HK-2 (cell line): ENCODE results near the gene UBR3.
A peak's percentile ranks its signal among the peaks of the same experiment; 100 is the strongest.
"Not testable (repeated sequence)": the region's sequence is repeated elsewhere in the genome, so short reads cannot be mapped to it uniquely, and the experiment has no call there.

Experiments
- DNase-seq: peaks from one replicate; pipeline ENCODE4 v3.0.0-alpha.2; 2018; ENCODE audit not compliant: unreplicated experiment

The UBR3 gene

DNA sequence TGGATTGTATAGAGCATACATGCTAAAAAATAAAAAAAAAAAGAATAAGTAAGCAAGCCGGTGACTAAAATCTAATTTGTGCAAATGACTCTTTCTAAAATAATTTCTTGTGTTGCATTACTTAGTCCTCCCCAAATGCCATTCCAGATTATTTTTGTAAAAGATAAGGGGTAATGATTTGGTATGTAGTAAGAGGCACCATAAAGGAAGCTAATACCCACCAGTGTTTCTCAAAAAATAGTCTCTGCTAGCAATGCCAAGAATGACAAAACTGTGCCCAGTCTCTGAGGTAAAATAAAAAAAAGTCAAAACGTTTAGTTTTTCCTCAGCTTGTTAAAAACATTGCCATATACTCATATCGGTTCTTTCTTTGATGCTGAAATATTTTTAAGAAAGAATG, 5.2 kb upstream of the UBR3 start:
- no peak for DNase-seq

DNA sequence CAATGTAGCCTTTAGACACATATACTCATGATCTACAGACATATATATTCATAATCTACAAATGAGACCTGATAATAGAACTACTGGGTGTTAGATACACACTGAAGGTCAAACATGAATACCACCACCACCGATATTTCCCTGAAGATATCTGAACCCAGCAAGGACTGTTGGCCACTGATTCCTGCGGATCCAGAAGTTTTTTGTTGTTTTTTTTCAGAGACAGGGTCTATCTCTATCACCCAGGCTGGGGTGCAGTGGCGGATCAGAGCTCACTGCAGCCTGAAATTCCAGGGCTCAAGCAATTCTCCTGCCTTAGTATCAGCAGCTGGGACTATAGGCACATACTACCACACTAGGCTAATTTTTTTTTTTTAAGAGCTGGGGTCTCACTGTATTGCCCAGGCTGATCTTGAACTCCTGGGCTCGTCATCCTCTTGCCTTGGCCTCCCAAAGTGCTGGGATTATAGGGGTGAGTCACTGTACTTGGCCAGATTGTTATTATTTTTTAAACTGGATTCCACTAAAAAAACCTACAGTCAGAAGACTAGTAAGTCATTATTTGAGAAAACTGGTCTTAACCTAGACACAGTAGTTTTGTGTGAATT, 4.4 kb upstream of the UBR3 start:
- DNase-seq = no peak

DNA sequence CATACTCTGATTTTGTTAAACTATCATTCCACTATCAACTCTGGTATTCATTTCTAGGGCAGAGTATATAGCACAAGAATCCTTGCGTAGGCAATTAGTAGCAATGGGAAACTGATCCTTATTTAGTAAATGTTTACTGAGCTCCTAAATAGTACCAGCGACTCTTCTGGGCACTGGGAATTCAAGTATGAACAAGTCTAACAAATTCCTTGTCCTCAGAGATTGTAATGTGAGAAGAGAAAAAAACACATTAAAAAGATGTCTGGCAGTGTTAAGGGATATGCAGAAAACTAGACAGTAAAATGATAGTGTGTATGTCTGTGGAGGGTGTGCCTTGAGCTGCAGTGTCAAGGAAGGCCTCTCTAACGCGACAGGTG, 3.3 kb upstream of the UBR3 start:
- DNase-seq = no peak

DNA sequence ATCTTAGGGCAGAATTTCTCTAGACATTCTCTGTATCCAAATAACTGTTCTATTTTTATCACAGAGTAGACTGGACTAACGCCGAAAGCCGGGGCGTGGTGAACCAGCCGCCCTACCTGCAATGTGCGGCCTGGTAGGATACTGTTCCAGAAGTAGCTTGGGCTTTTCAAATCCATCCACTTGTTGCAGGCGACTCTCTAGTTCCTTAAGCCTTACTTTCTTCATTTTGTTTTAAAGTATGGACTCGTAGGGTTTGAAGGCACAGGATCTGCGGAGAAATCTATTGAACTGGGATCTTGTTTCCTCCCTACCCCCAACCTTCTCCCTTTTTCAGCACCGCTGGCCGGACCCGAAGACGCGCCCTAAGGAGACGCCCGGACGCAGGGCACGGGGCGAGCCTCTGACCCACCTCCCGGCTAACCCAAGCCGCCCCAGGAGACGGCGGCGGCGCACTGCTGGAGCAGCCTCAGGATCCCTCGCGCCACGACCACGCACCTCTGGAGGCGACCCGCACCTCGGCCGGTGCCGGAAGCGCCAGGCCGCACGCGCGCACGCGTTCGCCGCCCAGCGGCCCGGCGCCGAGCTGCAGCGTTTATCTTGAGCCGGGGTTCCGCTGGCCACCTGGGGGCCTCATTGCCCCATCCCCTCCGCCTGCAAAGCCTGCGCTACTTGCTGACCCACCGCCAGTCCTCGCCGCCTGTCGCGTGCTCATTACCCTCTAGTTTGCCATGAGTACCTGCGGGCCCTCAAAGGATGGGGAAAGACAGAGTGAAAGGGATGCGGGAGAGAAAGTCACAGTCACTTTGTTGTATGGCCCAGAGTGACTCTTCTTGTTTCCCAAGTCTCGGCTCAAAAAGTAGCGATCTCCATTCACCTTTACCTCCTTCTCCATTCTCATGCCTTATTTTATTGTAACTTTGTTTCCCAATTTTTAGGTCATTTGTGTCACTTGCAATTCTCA, 2.6 kb upstream of the UBR3 start, which contains the start of gene METTL5:
Gene METTL5 (minus strand): TSS at position 533 of the 961 bp plus-strand sequence. CDS start 308 bp downstream, at position 225.
- peak; percentile 87 for DNase-seq

DNA sequence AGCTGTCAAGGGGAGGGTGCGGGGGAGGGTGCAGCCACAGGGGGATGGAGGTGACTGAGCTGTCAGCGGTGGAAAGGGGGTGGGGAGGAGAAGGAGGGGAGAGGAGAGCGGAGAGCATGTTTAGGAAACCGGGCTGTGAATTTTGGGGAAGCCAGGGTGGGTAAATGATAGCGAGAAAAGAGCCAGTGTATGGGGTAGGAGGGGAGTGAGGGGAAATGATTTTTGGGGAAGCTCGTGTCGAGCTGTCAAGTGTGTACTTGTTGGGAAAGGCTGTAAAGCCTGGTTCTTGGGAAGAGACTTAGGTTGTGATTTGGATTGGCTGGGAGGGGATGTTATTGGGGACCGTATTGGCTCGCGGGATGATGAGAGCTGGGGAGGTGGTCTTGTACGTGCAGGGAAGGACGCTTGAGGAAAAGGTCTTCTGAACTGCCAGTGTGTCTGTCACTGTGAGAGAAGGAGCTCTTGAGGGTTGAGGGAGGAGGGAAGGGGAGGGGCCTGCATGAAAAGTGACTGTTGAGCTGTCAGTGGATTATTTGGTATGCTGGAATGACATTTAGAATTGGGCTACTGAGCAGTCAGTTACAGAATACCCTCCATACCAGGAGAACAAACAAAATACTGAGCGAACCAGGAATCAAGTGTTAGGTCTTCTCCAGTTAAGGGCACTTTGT, 1.0 kb downstream of the UBR3 start:
- DNase-seq = peak; percentile 29

DNA sequence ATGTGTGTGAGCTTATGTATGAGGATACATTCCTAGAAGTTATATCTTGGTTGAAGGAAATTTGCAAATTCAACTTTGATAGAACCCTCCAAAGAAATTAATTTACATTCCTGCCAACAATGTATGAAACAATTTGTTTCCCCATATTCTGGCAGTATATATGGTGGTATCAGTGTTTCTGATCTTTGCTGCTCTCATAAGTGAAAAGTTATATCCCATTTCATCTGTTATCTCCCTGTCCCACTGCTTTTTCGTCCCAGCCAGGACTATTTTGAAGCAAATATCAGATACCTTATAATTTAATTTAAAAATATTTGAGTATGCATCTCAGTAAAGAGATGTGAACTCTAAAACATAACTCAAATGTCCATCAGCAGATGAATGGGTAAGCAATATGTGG, 7.1 kb downstream of the UBR3 start:
- DNase-seq = no peak

DNA sequence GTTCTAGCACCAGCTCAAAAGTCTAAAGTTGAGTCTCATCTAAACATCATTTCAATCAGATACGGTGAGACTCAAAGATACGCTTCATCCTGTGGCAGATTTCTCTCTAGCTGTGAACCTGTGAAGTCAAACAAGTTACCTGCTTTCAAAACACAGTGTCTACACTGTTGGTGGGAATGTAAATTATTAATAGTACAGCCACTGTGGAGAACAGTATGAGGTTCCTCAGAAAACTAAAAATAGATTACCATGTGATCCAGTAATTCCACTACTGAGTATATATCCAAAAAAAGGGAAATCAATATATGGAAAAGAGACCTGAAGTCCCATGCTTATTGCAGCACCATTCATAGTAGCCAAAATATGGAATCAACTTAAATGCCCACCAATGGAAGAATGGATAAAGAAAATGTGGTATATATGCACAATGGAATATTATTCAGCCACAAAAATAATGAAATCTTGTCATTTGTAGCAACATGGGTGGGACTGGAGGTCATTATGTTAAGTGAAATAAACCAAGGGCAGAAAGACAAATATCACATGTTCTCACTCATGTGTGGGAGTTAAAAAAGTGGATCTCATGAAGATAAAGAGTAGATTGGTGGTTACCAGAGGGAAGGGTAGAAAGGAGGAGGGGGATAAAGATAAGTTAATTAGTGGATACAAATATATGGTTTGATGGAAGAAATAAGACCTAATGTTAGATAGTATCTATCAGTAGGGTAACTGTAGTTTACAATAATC, 11.7 kb downstream of the UBR3 start:
- no peak for DNase-seq

DNA sequence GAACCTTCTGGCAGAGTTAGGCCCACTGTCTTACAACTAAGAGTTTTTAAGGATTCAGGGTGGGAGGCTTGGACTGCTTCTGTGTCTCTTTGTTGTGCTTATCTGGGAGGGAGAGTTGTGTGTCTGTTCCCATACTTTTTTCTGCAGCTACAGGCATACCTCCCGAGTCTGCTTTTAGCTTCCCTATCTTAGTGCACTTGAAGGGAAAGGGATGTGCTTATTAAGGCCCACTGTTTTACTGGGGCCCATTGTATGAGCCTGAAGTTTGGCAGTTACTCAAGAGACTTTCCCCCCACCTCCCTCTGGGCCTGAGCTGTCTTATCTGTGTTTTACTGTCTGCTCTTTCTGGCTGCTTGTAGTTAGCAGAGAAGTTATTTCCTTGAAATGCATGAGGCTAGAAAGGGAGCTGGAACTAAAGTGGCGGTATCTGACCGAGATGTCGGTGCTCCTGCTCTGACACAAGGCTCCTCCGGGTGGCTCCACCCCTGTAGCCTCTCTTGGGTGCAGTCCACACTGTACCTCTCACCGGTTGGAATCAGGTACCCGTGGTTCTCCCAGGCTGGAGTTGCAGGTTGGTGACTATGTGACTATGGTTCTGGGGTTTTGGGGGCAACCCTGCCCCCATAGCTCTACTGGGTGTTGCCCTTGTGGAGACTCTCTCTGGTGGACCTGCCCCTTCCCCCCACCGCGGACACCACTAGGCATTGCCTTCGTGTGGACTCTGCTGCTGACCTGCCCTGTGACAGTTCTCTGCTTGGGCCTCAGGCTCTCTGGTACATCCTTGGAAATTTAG, 12.9 kb downstream of the UBR3 start:
- DNase-seq = no peak

DNA sequence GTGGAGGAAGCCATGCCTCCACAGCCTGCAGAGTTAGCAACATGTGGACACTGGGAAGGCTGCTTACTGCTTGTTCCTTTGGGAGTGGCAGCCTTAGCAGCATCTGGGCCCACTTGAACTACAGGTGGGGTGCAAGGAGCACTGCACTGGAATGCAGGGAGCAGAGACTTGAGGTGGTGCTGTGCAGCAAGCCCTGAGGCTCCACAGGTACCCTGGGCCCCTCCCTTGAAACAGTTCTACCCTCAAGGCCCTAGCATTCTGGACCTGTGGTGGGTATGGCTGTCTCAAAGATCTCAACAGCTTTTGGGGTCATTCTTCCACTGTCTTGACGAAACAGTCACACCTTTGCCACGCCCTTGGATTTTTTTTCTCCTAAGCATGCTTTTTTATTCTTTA, 13.5 kb downstream of the UBR3 start:
- no peak for DNase-seq

DNA sequence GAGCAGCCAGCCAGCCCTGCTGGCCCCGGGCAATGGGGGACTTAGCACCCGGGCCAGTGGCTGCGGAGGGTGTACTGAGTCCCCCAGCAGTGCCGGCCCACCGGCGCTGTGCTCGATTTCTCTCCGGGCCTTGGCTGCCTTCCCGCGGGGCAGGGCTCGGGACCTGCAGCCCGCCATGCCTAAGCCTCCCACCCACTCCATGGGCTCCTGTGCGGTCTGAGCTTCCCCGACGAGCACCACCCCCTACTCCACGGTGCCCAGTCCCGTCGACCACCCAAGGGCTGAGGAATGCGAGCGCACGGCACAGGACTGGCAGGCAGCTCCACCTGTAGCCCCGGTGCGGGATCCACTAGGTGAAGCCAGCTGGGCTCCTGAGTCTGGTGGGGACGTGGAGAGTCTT, 14.4 kb downstream of the UBR3 start:
- DNase-seq = not testable (repeated sequence)

DNA sequence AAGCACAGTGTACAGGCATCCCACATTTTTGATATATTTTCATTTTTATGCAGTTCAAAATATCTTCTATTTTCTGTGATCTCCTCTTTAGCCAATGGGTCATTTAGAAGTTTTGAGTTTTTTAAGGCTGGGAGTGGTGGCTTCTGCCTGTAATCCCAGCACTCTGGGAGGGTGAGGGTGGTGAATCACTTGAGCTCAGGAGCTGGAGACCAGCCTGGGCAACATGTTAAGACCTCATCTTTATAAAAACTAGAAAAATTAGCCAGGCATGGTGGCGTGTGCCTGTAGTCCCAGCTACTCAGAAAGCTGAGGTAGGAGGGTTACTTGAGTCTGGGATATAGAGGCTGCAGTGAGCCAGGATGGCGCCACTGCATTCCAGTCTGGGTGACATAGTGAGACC, 17.8 kb downstream of the UBR3 start:
- DNase-seq = no peak

DNA sequence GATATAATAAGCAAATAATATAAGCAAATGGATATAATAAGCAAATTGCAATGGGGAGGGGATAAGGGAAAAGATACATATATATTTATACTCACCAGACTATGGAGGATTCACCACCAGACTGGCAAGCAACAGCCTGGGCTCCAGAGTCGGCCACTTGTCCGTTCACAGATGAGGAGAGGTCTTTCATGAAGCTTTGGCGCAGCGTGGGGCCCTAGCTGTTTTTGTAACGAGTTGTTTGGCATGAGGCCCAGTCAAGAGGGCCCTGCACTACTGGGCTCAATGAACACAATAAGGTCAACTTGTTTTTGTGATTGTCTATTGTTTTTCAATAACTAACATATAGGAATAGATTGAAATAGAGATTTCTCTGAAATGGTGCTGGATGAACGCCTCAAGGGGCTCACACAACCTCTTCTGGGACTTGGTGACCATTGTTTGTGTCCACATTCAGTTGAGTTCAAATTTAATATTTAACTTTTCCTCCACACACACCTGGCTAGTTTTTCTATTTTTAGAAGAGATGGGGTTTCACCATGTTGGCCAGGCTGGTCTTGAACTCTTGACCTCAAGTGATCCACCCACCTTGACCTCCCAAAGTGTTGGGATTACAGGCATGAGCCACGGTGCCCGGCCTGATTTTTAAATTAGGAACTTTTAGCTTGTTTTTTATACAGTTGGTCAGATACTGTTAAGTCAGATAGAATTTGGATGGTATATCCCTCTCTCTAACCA, 21.9 kb downstream of the UBR3 start:
- DNase-seq = not testable (repeated sequence)

DNA sequence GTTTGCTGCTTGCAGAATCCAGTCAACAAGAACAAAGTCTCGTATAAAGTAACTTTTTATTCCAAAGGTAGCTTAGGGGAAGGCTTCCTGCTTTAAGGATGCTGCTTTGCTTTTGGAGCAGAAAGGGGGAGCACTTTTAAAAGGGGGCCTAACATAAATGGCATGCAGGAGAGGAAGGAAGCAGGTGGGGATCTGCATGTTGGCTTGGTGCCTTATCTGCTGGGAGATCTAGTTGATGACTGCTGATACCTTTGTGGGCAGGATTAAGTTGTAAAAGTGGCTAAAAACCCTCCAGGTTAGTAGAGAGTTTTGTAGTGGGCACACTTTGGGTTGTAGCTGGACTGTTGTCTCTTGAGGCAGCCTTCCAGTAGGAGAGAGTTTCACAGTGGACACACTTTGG, 22.5 kb downstream of the UBR3 start:
- DNase-seq = no peak

DNA sequence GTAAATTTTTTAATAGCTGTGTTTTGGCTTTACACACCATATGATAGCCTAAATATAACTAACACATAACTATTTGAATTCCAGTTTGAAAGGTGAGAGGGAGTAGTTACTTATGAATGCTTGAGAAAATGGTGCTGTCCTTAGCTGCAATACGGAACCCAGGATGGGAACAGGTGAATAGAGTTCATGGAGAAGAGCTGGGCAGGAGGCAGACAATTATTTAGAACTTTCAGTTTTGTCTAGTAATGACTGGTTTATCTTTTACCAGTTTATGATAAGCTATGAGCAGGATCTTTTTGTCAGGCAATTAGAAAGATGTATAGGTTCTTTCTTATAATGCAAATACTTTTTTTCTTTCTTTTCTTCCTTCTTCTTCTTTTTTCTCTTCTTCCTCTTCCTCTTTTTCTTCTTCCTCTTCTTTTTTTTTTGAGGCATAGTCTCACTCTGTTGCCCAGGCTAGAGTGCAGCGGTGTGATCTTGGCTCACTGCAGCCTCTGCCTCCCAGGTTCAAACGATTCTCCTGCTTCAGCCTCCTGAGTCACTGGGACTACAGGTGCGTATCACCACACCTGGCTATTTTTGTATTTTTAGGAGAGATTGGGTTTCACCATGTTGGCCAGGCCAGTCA, 25.9 kb downstream of the UBR3 start:
- DNase-seq = no peak

DNA sequence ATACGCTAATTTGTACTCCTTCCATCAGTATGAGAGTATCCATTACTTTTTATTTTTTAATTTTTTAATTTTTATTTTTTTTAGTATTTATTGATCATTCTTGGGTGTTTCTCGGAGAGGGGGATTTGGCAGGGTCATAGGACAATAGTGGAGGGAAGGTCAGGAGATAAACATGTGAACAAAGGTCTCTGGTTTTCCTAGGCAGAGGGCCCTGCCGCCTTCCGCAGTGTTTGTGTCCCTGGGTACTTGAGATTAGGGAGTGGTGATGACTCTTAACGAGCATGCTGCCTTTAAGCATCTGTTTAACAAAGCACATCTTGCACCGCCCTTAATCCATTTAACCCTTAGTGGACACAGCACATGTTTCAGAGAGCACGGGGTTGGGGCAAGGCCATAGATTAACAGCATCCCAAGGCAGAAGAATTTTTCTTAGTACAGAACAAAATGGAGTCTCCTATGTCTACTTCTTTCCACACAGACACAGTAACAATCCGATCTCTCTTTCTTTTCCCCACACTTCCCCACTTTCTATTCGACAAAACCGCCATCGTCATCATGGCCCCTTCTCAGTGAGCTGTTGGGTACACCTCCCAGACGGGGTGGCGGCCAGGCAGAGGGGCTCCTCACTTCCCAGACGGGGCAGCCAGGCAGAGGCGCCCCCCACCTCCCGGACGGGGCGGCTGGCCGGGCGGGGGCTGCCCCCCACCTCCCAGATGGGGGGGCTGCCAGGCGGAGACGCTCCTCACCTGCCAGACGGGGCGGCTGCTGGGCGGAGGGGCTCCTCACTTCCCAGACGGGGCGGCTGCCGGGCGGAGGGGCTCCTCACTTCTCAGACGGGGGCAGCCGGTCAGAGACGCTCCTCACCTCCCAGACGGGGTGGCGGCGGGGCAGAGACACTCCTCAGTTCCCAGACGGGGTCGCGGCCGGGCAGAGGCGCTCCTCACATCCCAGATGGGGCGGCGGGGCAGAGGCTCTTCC, 28.3 kb downstream of the UBR3 start:
- not testable (repeated sequence) for DNase-seq

DNA sequence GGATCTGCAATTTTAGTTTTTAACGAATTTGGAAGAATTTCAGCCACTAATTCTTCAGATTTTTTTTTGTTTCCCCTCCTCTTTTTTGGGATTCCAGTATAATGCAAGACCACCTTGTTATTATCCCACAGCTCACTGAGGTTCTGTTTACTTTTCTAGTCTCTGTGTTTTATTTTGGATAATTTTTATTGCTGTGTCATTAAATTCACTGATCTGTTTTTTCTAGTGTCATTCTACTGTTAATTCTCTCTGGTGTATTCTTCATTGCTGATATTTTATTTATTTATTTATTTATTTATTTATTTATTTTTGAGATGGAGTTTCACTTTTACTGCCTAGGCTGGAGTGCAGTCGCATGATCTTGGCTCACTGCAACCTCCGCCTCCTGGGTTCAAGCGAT, 32.2 kb downstream of the UBR3 start:
- no peak for DNase-seq

DNA sequence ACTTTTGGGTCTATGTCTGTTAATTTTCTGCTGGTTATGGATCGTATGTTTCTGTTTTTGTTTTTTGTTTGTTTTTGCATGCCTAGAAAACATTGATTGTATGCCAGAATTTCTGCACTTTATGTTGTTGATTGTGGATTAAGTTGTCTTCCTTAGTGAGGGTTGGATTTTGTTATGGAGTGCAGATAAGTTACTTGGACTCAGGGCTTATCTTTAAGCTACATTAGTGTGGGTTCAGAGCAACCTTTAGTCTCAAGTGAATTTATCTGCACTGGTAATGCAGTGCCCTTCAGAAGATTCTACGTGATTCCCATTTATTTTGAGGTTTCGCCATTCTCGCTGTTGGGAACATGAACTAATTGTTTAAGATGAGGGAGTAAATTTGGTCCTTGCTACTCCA, 32.9 kb downstream of the UBR3 start:
- no peak for DNase-seq

DNA sequence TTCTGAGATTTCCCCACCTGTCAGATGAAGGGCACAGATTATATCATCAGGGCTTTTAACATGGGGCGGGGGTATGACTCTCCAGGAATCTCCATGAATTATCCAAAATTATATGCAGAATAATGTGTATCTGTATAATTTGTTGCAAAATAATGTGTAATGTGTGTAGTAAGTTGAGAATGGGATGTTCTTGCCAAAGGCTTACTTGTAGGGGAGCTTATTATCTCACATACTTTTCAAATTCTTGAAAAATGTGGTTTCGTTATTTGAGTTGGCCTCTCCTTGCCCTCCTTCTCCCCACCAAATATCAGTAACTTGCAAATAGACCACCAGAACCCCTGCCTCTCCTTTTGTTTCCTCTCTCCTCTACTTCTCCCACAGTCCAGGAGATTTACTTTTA, 35.6 kb downstream of the UBR3 start:
- DNase-seq = no peak

DNA sequence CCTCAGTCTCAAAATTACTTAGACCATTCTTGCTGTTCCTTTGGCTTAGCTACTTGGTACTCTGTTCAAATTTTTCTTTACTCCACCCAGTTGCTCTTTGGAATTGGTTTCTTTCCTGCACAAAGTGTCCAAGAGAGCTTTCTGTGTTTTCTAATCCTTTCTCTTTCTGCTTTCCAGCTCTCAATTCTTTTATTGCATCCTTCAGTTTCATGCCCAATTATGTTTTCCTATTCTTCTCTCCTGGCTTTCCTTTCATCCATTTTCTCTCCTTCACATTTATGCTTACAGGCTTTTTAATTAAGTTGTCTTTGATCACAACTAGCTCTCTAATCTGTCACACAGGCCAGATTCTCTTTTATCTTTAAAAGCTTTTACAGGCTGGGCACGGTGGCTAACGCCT, 38.2 kb downstream of the UBR3 start:
- DNase-seq = no peak
